Measurements from ENCODE around the gene SMCHD1.
"Not testable (repeated sequence)": the region's sequence is repeated elsewhere in the genome, so short reads cannot be mapped to it uniquely, and the experiment has no call there.

SMCHD1 gene

GRCh38 chr18:2717407-2717806 is 61.9 kb downstream of the SMCHD1 start:
- no peak for DNase-seq

GRCh38 chr18:2719040-2719439 is 63.5 kb downstream of the SMCHD1 start:
- no peak for DNase-seq

DNA sequence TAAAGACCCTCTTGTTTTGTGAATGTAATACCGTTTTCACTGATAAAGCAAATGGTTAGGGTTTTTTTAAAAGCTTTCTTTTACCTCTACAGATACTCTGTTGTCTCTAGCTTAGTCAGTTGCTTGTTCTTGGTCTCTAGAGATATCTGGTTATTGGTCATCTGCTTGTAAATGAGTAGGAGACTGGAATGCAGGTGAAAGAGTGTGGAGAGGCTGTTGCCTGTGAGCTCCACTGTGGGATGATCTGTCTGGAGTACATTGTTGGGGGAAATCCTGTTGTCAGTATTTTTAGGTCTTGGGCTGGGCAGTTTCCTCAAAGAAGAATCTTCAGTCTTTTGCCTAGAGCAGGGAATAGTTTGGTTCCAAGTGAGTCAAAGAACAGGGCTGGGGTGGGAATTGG is 67.7 kb downstream of the SMCHD1 start:
- DNase-seq = no peak

GRCh38 chr18:2729757-2730156 is 74.2 kb downstream of the SMCHD1 start:
- DNase-seq = no peak

- no peak for DNase-seq
Observed at GRCh38 chr18:2736823-2737222, 81.3 kb downstream of the SMCHD1 start.

DNA sequence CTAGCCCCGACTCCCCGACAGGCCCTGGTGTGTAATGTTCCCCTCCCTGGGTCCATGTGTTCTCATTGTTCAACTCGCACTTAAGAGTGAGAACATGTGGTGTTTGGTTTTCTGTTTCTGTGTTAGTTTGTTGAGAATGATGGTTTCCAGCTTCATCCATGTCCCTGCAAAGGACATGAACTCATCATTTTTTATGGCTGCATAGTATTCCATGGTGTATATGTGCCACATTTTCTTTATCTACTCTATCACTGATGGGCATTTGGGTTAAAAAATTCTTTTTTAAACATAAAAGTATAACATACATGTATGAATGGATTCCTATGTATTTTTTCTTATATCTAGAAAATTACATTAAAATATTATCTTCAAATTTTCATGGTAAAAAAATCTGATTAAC is 84.6 kb downstream of the SMCHD1 start:
- not testable (repeated sequence) for DNase-seq

- DNase-seq = no peak
Observed at GRCh38 chr18:2746274-2746673, 90.7 kb downstream of the SMCHD1 start.

GRCh38 chr18:2758309-2758708 is 102.8 kb downstream of the SMCHD1 start:
- no peak for DNase-seq

GRCh38 chr18:2774669-2775068 is 119.1 kb downstream of the SMCHD1 start:
- no peak for DNase-seq

GRCh38 chr18:2776601-2777000 is 121.1 kb downstream of the SMCHD1 start:
- DNase-seq = no peak

- no peak for DNase-seq
Observed at GRCh38 chr18:2777241-2777640, 121.7 kb downstream of the SMCHD1 start.

DNA sequence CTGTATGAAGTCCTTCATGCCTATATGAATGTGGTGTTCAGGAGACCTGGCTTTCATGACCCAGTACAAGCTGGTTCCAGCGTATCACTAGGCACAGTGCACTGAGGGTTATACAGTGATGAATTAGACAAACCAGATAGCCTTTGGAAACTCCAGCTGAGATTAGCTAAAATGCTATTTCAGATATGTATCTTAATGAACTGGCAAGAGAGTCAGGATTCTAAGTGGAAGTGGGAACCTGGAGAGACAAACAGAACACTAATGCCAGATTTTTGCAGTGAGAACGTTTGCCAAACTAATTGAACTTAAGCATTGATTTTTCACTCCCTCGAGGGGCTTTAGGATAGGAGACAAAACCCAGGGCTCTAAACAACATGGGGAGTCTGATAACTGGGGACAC is 125.2 kb downstream of the SMCHD1 start:
- DNase-seq = no peak

DNA sequence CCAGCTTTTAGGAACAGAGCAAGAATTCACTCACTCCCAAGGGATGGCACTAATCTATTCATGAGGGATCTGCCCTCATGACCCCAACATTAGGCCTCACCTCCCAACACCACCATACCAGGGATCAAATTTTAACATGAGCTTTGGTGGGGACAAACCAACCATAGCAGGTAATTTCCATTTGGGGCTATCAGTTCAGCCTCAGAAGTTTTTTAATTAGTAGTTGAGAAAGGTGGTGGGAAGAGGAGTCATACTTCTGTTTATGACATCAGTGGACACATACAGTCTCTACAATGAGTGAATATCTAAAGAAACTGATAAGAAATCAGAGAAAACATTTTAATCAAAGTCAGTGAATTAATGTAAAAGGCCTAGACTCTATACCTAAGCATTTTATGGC is 131.7 kb downstream of the SMCHD1 start:
- no peak for DNase-seq

- no peak for DNase-seq
Observed at GRCh38 chr18:2792395-2792794, 136.9 kb downstream of the SMCHD1 start.

DNA sequence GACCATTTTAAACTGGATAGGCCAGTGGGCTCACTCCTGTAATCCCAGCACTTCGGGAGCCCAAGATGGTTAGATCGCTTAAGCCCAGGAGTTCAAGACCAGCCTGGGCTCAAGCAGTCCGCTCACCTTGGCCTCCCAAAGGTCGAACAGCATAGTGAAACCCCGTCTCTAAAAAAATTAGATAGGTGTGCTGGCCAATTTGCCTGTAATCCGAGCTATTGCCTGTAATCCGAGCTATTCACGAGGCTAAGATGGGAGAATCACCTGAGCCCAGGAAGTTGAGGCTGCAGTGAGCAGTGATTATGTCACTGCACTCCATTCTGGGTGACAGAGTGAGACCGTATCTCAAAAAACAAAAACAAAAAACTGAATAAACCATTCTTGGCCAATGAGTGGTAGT is 138.6 kb downstream of the SMCHD1 start:
- DNase-seq = no peak

DNA sequence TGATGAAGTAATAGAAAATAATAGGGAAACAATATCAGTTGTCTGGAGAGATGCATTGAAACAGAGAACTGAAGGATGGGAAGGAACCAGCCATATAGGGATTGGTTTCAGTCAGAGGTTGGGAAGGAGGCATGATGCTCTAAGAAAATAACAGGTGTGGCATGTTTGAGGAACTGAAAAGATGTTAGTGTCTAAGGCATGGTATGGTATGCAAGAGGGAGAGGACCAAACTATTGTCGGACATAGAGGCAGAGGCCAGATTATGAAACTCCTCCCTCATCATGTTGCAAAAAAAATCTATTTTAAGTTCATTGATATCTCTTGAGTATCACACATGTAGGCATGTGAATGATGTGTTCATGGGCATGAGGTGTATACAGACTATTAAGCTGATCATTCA is 142.4 kb downstream of the SMCHD1 start:
- no peak for DNase-seq

- no peak for DNase-seq
Observed at GRCh38 chr18:2799369-2799768, 143.8 kb downstream of the SMCHD1 start.

DNA sequence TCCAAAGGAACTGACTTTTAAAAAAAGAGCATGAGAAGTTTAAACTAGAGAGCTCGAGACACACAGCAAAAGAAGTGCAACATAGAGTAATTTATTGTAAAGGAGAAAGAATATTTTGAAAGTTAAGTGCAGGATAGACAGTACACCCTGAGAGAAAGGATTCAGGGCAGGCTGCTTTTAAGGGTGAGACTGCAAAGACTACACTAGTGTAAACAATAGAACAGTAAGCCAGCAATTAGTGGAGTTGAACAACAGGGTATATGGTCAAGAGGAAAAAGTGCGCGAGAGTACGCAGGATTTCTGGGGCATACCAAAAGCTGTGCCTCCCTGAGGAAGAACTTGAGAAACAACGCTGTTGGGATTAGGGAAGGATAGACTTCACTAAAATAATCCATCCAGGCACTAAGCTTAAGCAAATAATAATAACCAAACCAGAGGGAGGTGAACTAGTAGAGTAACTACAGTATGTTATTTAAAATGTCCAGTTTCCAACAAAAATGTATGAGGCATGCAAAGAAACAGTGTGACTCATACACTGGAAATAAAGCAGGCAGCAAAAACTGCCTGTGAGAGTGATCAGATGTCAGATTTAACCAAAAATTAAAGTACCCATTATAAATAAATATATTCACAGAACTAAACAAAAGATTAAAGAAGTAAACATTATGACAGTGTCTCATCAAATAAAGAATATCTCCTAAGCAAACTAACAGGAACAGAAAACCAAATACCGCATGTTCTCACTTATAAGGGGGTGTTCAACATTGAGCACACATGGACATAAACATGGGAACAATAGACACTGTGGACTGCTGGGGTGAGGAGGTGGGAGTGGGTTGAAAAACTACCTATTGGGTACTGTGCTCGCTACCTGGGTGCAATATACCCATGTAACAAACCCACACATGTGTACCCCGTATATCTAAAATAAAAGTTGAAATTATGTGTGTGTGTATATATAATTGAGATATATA is 150.7 kb downstream of the SMCHD1 start:
- DNase-seq = no peak

DNA sequence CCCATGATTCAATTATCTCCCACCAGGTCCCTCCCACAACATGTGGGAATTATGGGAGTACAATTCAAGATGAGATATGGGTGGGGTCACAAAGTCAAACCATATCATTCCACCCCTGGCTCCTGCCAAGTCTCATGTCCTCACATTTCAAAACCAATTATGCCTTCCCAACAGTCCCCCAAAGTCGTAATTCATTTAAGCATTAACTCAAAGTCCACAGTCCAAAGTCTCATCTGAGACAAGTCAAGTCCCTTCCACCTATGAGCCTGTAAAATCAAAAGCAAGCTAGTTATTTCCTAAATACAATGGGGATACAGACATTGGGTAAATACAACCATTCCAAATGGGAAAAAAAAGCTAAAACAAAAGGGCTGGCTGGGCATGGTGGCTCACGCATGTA is 153.1 kb downstream of the SMCHD1 start:
- not testable (repeated sequence) for DNase-seq

GRCh38 chr18:2809666-2810183 is 154.2 kb downstream of the SMCHD1 start:
- DNase-seq = not testable (repeated sequence)

DNA sequence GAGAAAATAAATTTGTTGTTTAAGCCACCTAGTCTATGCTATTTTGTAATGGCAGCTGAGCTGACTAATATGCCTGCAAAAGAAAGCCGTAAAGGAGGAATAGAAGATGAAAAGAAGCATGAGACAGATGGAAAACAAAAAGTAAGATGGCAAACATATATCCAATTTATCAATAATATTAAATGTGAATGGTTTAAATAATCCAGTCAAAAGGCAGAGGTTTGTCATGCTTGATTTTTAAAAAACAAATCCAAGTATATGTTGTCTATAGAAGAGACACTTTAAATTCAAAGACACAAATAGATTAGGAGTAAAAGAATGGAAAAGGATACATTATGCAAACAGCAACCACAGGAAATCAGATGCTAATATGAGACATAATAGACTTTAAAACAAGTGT is 155.9 kb downstream of the SMCHD1 start:
- DNase-seq = no peak

DNA sequence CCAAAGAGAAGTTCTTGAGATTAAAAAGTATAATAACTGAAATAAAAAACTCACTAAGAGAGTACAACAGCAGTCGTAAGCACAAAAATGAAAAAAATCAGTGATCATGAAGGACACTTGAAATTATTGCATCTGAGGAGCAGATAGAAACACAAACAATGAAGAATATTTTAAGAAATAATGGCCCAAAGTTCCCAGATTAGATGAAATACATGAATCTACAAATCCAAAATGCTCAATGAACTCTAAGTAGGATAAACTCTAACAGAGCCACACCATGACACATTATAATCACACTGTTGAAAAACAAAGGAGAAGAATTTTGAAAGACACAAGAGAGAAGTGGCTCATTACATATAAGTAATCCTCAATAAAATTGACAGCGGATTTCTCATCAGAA is 159.4 kb downstream of the SMCHD1 start:
- no peak for DNase-seq

- no peak for DNase-seq
Observed at GRCh38 chr18:2818281-2818680, 162.8 kb downstream of the SMCHD1 start.

DNA sequence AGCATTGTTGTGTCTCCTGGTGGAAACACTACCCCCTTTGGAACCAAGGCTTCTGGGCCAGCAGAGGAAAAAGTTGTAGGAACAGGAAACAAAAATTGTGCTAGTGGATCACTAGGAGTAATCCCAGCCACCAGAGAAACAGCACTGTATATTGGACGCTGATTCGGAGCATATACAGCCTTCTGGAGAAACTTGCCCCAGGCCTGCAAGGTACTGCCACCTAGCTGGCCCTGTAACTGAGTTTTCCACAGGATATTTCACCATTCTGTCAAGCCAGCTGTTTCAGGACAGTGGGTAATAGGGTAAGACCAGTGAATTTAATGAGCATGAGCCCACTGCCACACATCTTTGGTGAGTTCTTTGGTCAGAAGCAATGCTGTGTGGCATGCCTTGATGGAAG is 166.2 kb downstream of the SMCHD1 start:
- no peak for DNase-seq

Data from SIG-M5 (cell line).